SU-DHL-6 (cell line): ENCODE results near the gene ZNF879.

Experiments
- H2AFZ ChIP-seq: fragments of 200-600 bp; sonication (generic); 2 replicates; pipeline ENCODE4 v1.6.1; 2014; ENCODE audit warnings: low read depth, mild to moderate bottlenecking, moderate library complexity, mixed read lengths, antibody characterized with exemption, low read length; ENCODE audit not compliant: severe bottlenecking
- H3F3A ChIP-seq: fragments of 200-600 bp; shearing (Covaris generic); 2 replicates; pipeline ENCODE4 v1.6.0; 2016; ENCODE audit warnings: antibody characterized with exemption, mild to moderate bottlenecking; ENCODE audit not compliant: insufficient read depth
- H3K27ac ChIP-seq: fragments of 200-600 bp; sonication (generic); 2 replicates; pipeline ENCODE4 v1.5.1; 2016; ENCODE audit warnings: low read depth, mild to moderate bottlenecking, low read length, moderate library complexity, mixed read lengths
- H3K27me3 ChIP-seq: fragments of 200-600 bp; sonication (generic), shearing (Covaris generic); 2 replicates; pipeline ENCODE4 v1.6.0; 2014; ENCODE audit warnings: mild to moderate bottlenecking, low read length
- H3K36me3 ChIP-seq: fragments of 200-600 bp; sonication (generic); 2 replicates; pipeline ENCODE4 v1.6.1; 2014; ENCODE audit warnings: mild to moderate bottlenecking, low read length, mixed read lengths
- H3K4me2 ChIP-seq: fragments of 300-600, 200-600 bp; shearing (Covaris generic), sonication (generic); 2 replicates; pipeline ENCODE4 v1.6.0; 2014; ENCODE audit warnings: low read length, low read depth, mild to moderate bottlenecking; ENCODE audit not compliant: poor library complexity, severe bottlenecking
- H3K4me3 ChIP-seq: fragments of 200-600 bp; sonication (generic); 2 replicates; pipeline ENCODE4 v1.5.1; 2014; ENCODE audit warnings: antibody characterized with exemption, low read length, mild to moderate bottlenecking, mixed read lengths; ENCODE audit not compliant: insufficient read depth, poor library complexity, severe bottlenecking
- H3K79me2 ChIP-seq: fragments of 200-600 bp; sonication (generic); 2 replicates; pipeline ENCODE4 v1.6.1; 2014; ENCODE audit warnings: mild to moderate bottlenecking, low read length, moderate library complexity; ENCODE audit not compliant: insufficient read depth
- H3K9ac ChIP-seq: fragments of 200-600 bp; sonication (generic); 2 replicates; pipeline ENCODE4 v1.7.0; 2014; ENCODE audit warnings: mild to moderate bottlenecking, low read length
- H3K9me2 ChIP-seq: fragments of 200-600 bp; sonication (generic); replicated peaks from 2 replicates; pipeline ENCODE4 v1.6.1; 2014; ENCODE audit warnings: low read length; ENCODE audit not compliant: insufficient read depth
- H3K9me3 ChIP-seq: fragments of 200-600 bp; sonication (generic); 2 replicates; pipeline ENCODE4 v1.6.1; 2014; ENCODE audit warnings: low read length, mixed read lengths; ENCODE audit not compliant: insufficient read depth
- H4K20me1 ChIP-seq: fragments of 200-600 bp; sonication (generic); 2 replicates; pipeline ENCODE4 v1.6.1; 2014; ENCODE audit warnings: low read depth, mild to moderate bottlenecking, antibody characterized with exemption, low read length, moderate library complexity, mixed read lengths
- EZH2phosphoT487 ChIP-seq: fragments of 200-600 bp; sonication (generic), shearing (Covaris generic); conservative IDR thresholded peaks from 2 replicates; pipeline ENCODE4 v1.6.1; 2018; ENCODE audit warnings: mild to moderate bottlenecking, antibody characterized with exemption, low read length, moderate library complexity, mixed read lengths
- TF ChIP-seq, protein P1 (sequence below): fragments of 200-600 bp; sonication (generic); IDR thresholded peaks from one replicate; pipeline ENCODE4 v1.5.1; 2017; ENCODE audit warnings: antibody characterized with exemption, mild to moderate bottlenecking, low read length, moderate library complexity; ENCODE audit not compliant: insufficient read depth, poor library complexity, severe bottlenecking

Gene ZNF879

GRCh38 chr5:179023528-179024189 is at the start of gene ZNF879:
Gene ZNF879 (plus strand): TSS chr5:179023804. CDS start chr5:179025005, 1,201 bp downstream.
- Histone ChIP-seq H3K27me3 (no peaks in the 10 kb centered on the region), H3K9me3 (peaks cover 4% of the 10 kb centered on the region; the same call in 1 of the 2 replicates), H3K4me2 (no peak within 1 kb of the TSS), H3F3A (no peaks in the 10 kb centered on the region), H3K36me3 (no peaks in the 10 kb centered on the region), H3K4me3 (no peak within 1 kb of the TSS), H4K20me1 (no peaks in the 10 kb centered on the region), H3K9ac (no peak within 1 kb of the TSS), H3K79me2 (no peaks in the 10 kb centered on the region), H2AFZ (no peak within 1 kb of the TSS), H3K9me2 (no peaks in the 10 kb centered on the region), H3K27ac (no peak within 1 kb of the TSS)
- TF ChIP-seq EZH2phosphoT487, result no peak
- TF ChIP-seq, protein P1, sequence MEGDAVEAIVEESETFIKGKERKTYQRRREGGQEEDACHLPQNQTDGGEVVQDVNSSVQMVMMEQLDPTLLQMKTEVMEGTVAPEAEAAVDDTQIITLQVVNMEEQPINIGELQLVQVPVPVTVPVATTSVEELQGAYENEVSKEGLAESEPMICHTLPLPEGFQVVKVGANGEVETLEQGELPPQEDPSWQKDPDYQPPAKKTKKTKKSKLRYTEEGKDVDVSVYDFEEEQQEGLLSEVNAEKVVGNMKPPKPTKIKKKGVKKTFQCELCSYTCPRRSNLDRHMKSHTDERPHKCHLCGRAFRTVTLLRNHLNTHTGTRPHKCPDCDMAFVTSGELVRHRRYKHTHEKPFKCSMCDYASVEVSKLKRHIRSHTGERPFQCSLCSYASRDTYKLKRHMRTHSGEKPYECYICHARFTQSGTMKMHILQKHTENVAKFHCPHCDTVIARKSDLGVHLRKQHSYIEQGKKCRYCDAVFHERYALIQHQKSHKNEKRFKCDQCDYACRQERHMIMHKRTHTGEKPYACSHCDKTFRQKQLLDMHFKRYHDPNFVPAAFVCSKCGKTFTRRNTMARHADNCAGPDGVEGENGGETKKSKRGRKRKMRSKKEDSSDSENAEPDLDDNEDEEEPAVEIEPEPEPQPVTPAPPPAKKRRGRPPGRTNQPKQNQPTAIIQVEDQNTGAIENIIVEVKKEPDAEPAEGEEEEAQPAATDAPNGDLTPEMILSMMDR, result no peak

DNA sequence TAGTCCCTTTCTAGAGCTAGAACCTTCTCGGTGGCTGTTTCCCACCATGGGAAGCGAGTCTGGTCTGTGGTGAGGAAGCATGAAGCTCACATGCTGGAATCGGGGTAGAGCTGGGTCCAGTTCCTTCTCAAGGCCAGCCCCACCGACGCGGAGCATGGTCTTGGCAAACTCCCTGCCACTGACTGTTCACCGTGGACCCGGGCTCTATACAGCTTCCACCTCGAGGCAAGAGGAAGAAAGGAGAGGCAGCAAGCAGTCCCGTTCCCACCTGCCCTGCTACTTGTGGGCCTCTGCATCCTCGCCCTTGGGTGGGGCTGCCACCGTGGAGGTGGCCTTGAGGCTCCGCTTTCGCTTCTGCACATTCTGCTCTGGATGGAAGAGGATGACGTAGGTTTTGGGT is 42.2 kb upstream of the ZNF879 start:
- Histone ChIP-seq H3K27me3 (no peaks in the 10 kb centered on the region), H3K27ac (no peak overlapping the region), H3K9me2 (no peaks in the 10 kb centered on the region), H3K9me3 (peaks cover 6% of the 10 kb centered on the region; the same call in 1 of the 2 replicates), H4K20me1 (no peaks in the 10 kb centered on the region), H3K4me3 (no peak overlapping the region), H3K9ac (no peak overlapping the region), H3F3A (no peaks in the 10 kb centered on the region), H3K4me2 (no peak overlapping the region), H3K79me2 (no peaks in the 10 kb centered on the region), H2AFZ (no peak overlapping the region), H3K36me3 (no peaks in the 10 kb centered on the region)
- TF ChIP-seq, protein P1, result no peak
- TF ChIP-seq EZH2phosphoT487, result no peak

GRCh38 chr5:178982941-178983340 is 40.7 kb upstream of the ZNF879 start:
- no peaks in the 10 kb centered on the region for H4K20me1 ChIP-seq
- no peaks in the 10 kb centered on the region for H3K79me2 ChIP-seq
- no peak overlapping the region for H3K4me2 ChIP-seq
- TF ChIP-seq, protein P1, result no peak
- no peak for TF ChIP-seq EZH2phosphoT487
- no peaks in the 10 kb centered on the region for H3K27me3 ChIP-seq
- no peak overlapping the region for H3K4me3 ChIP-seq
- H3K9ac ChIP-seq, result no peak overlapping the region
- peaks cover 6% of the 10 kb centered on the region; the same call in 1 of the 2 replicates for H3K9me3 ChIP-seq
- H3K36me3 ChIP-seq, result no peaks in the 10 kb centered on the region
- no peak overlapping the region for H3K27ac ChIP-seq
- H3F3A ChIP-seq, result no peaks in the 10 kb centered on the region
- H2AFZ ChIP-seq, result no peak overlapping the region
- H3K9me2 ChIP-seq, result no peaks in the 10 kb centered on the region
